Measurements from ENCODE around the gene UBTD2.
"Not testable (repeated sequence)": the region's sequence is repeated elsewhere in the genome, so short reads cannot be mapped to it uniquely, and the experiment has no call there.

DNA sequence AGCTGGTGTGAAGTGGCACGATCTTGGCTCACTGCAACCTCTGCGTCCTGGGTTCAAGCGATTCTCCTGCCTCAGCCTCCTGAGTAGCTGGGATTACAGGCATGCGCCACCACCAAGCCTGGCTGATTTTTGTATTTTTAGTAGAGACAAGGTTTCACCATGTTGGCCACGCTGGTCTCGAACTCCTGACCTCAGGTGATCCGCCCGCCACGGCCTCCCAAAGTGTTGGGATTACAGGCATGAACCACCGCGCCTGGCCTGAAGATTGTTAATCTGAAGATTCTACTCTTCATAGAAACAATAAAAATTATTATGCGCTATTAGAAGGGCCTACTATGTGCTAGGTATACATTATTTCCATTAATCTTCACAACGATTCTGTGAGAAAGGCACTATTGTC lies 43.3 kb upstream of the UBTD2 start:
- not testable (repeated sequence) for TF ChIP-seq CTCF, POLR2A (IDR thresholded peaks at IDR 0.05)
